HS-27A (cell line): ENCODE results near the gene SIN3B.

Experiments
- DNase-seq: peaks from one replicate; pipeline ENCODE4 v3.0.0-alpha.2; 2012; ENCODE audit warnings: low read depth, missing footprints

Gene SIN3B

DNA sequence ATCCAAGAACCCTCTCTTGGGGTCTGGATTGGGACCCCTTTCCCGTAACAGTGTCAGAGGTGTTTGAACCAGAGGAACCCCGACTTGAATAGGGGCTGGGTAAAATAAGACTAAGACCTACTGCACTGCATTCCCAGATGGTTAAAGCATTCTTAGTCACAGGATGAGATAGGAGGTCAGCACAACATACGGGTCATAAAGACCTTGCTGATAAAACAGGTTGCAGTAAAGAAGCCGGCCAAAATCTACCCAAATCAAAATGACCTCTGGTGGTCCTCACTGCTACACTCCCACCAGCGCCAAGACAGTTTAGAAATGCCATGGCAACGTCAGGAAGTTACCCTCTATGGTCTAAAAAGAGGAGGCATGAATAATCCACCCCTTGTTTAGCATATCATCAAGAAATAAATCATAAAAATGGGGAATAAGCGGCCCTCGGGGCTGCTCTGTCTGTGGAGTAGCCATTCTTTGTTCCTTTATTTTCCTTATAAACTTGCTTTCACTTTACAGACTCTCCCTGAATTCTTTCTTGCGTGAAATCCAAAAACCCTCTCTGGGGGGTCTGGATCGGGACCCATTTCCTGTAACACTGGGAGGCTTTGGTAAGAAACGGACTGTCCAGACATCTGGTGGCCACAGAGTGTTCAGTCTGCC, 4.4 kb upstream of the SIN3B start:
- no peak for DNase-seq

GRCh38 chr19:16825312-16826052, 3.7 kb upstream of the SIN3B start:
- DNase-seq, result no peak

GRCh38 chr19:16829822-16830289, 658 bp downstream of the SIN3B start:
- no peak for DNase-seq

- DNase-seq, result no peak
Measured at GRCh38 chr19:16830679-16831078, 1.5 kb downstream of the SIN3B start.

DNA sequence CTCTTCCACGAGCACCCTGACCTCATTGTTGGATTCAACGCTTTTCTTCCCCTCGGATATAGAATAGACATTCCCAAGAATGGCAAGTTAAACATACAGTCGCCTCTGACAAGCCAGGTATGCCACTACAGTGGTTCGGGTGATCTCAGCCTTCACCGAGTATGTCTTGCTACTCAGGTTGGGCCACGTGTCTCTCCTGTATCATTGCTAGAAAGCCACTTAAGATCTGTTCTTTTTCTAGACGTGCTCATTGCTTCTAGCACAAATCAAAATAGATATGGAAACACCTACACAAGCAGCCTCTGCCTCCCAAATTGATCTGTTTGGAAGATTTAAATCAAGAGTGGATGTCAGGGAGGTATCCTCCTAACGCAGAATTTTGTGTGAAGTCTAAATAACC, 2.3 kb downstream of the SIN3B start:
- no peak for DNase-seq

GRCh38 chr19:16834747-16835146, 5.5 kb downstream of the SIN3B start:
- no peak for DNase-seq

DNA sequence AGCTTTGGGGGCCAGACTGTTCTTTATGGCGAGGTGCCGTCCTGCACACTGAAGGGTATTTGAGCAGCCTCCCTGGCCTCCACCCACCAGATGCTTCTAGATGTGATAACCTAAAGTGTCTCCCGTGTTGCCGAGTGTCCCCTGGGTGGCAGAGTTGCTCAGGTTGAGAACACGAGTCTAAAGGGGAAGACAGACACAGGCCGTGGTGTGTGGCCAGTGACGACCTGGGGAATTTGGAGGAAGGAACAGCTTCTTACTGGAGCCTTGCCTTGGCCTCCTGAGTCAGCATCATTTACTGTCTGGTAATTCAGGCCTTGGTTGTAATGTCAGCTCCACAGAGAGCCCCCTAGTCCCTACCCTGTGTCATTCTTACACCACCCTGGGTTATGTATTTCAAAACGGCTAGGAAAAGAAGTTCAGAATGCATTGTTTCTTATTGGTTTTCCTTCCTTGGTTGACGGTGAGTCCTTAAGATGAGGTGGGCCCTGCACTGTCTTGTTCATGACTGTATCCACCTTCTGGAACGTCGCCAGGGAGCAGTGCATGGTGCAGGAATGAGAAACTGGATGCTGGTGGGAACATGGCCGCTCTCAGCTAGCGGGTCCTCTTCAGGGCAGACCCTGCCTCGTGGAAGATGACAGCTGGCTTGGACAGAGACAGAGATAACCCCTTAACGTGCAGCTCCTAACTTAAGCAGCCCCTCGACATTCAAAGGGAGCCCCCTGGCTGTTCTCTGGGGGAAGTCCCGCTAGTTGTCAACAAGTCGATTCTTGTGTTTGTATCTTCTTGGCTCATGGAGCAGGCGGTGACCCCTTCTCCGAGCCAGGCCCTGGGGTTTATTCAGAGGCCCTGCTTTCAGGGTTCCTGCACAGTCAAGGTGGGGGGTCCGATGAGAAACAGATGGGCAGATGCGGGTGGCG, 7.2 kb downstream of the SIN3B start:
- DNase-seq, result no peak

GRCh38 chr19:16837035-16837362, 7.8 kb downstream of the SIN3B start:
- no peak for DNase-seq

DNA sequence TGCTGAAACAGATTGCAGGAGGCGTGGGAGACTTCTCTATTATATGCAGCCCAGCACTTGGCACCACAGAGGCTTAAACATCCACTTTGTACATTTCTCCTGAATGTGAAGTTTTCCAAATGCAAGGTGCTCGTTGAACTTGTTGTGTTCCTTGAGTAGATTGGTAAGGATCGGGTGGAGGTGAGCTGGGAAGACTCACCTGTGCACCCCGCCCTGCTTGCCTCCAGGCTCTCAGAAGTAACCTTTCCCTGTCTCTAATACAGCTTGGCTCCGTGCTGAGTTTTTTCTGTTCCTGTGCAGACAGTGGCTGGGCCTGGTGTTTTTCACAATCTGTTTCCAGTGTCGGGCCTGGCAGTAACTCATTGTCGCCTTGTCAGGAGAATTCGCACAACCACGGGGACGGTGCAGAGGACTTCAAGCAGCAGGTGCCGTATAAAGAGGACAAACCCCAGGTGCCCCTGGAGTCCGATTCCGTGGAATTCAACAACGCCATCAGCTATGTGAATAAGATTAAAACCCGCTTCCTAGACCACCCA, 12.3 kb downstream of the SIN3B start:
- DNase-seq, result no peak

- DNase-seq, result no peak
Measured at GRCh38 chr19:16846901-16847300, 17.7 kb downstream of the SIN3B start.

DNA sequence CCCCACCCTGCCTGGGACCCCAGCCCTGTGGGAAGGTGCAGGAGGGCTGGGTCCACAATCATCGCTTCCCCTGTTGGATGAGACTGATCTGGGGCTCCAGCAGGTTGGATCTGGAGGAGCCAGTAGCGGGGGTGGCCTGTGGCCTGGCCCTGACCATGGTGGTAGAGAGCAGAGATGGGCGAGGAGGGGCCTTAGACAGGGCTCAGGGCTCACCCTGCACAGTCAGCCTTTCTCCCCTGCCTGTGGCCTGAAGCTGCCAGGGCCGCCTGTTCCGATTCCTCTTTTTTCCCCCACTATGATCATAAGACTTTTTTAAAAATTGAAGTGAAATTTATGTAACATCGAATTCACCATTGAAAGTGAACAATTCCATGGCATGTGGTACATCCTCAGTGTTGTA, 18.2 kb downstream of the SIN3B start:
- no peak for DNase-seq

DNA sequence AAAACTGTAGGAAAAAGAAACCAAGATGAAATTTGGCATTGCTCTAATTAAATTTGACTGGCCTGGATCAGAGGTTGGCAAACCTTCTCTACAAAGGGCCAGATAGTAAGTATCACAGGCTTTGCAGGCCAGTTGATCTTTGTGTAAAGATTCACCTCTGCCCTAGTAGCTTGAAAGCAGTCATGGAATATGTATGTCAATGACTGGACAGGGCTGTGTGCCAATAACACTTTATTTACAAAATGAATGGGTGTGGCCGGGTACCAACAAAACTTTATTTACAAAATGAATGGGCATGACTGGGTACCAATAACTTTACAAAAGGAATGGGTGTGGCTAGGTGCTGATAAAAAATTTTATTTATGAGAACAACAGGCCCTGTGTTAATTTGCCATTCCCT, 20.0 kb downstream of the SIN3B start:
- no peak for DNase-seq

DNA sequence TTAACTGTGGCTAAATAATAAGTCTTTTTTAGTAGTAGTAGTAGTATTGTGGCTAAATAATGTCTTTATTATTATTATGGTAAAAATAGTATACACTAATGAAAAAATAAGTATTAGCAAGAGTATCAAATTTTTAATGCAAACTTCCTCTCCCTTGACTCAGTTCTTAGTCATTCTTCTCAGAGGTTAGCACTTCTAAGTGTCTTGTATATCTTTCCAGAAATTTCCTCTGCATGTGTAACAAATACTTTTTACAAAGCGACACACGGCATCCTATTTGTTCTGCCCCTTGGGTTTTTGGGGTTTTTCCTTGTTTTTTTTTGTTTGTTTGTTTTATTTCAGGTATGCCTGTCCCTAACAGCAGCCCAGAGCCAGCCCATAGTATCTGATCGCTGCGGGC, 20.9 kb downstream of the SIN3B start:
- DNase-seq, result no peak

DNA sequence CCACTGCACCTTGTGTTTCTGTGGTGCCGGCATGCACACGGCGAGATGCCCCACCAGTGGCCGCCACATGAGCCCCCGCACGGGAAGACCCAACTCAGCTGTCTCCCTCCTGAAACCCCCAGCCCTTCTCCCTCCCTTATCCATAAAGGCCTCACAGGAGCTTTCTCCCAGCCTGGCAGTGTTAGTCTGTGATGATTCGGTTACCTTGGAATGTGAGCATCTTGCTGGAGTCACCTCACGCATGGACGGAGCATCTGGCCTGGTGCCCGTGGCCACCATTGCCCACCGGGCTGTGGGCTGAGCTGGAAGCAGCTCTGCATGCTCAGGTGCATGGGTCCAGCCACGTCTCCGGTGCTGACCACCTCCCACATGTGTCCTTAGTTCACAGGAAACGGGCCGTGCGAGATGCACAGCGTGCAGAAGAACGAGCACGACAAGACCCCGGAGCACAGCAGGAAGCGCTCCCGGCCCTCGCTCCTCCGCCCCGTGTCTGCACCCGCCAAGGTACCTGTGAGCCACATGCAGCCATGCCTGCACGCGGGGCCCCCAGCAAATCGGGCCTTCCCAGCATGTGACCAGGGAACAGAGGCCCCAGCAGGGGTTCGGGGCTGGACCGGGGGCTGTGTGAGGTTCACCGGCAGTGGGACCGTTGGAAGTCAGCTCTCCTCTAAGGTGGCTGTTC, 22.0 kb downstream of the SIN3B start:
- DNase-seq, result no peak

DNA sequence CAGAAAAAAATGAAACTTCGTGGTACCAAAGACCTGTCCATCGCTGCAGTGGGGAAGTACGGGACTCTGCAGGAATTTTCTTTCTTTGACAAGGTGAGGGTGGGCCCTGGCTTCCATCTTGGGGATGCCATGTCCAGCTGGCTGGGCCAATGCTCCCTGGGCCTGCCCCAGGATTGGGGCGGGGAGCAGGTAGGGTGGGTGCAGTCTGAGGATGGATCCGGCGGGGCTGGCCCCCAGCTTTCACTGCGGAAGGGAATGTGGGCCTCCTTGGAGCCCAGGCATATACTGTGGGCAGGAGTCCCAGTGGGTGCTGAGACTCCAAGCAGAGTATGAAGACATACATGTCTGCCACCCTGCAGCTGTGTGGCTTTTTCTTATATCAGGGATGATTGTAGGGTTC, 23.9 kb downstream of the SIN3B start:
- DNase-seq, result no peak

- no peak for DNase-seq
Measured at GRCh38 chr19:16856091-16856490, 26.9 kb downstream of the SIN3B start.

DNA sequence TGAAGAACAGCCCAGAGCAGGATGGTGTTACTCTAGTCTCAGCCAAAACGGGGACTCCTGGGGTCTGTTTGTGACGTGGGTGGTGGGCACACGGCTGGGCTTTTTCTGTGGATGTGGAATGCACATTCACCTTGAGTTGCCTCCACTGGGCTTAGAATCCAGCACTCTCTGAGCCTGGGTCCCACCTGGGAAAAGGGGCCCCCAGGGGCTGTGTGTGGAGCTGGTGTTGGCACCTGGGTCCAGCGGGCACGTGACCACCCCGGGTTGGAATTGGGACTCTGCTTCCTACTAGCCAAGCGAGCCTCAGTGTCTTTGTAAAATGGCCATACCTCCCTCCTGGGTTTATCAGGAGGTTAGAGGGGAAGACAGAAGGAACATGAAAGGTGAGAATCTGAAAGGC, 30.4 kb downstream of the SIN3B start:
- no peak for DNase-seq

DNA sequence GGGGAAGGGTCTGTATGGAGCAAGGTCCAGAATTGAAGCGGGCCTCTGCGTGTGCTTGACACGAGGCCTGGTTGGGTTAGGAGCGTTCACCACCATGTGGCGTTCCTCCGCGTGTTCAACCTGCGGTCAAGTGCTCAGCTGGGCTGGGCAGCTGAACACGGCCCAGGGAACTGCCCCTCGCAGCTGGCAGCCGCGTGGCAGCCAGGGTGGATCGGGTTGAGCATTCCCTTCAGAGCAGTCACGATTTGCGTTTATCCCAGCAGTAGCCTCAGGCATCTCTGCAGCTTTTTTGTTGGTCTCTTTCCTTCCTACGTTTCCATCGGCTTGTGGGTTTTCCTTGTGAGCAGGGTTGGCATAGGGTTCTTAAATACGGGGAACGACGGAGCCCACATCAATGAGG, 30.9 kb downstream of the SIN3B start:
- DNase-seq, result no peak

DNA sequence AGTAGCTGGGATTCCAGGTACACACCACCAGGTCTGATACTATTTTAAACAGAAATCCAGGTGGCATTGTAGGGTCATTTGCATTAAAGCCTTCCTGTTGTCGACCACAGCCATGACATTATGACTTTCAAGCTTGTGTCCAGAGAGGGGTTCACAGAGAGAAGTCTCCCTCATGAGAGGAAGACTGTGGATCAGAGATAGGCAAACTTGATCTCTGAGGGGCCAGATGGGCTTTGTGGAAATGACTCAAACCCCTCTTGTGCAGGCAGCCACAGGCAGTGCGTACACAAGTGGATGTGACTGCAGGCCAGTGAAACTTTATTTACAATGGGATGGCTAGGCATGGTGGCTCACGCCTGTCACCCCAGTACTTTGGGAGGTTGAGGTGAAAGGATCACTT, 31.8 kb downstream of the SIN3B start:
- no peak for DNase-seq

- DNase-seq, result no peak
Measured at GRCh38 chr19:16861834-16862233, 32.6 kb downstream of the SIN3B start.

- no peak for DNase-seq
Measured at GRCh38 chr19:16862826-16863415, 33.7 kb downstream of the SIN3B start.

DNA sequence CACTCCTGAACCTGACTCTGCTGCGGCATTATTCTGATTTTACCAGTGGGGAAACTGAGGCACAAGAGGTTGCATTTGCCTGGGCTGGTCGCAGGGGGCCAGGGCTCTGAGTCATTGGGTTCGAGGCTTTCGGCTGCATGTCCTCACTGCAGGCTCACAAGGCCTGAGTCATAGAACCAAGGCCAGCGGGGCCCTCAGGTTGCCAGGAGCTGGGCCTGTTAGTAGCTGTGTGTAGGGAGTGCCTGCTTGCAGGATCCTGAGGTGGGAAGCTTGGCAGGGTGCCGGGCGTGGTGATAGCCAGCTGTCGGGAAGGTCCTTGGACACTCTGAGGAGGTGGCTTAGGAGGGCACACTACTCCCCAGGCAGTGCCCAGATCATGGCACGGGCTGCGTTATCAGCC, 38.0 kb downstream of the SIN3B start:
- DNase-seq, result no peak
